MM.1S (cell line): Measurements from ENCODE around the gene SLC16A10.
"Not testable (repeated sequence)": the region's sequence is repeated elsewhere in the genome, so short reads cannot be mapped to it uniquely, and the experiment has no call there.

Source experiments
- DNase-seq: peaks from one replicate; pipeline ENCODE4 v3.0.0-alpha.2; 2015
- H2AFZ ChIP-seq: fragments of 300-600 bp; sonication (generic); 2 replicates; pipeline ENCODE4 v1.6.0; 2016; ENCODE audit warnings: antibody characterized with exemption, low read length
- H3F3A ChIP-seq: fragments of 300-600 bp; sonication (generic); 2 replicates; pipeline ENCODE4 v1.6.1; 2016; ENCODE audit warnings: mild to moderate bottlenecking, antibody characterized with exemption, low read length, moderate library complexity, mixed read lengths; ENCODE audit not compliant: insufficient read depth
- H3K27ac ChIP-seq: fragments of 300-600 bp; sonication (generic); 2 replicates; pipeline ENCODE4 v1.5.1; 2016; ENCODE audit warnings: mild to moderate bottlenecking, low read length
- H3K27me3 ChIP-seq: fragments of 300-600 bp; sonication (generic); replicated peaks from 2 replicates; pipeline ENCODE4 v1.6.0; 2016; ENCODE audit warnings: low read length; ENCODE audit not compliant: insufficient read depth
- H3K36me3 ChIP-seq: fragments of 300-600 bp; sonication (generic); replicated peaks from 2 replicates; pipeline ENCODE4 v1.6.1; 2016; ENCODE audit warnings: mild to moderate bottlenecking, low read length, mixed read lengths; ENCODE audit not compliant: insufficient read depth
- H3K4me1 ChIP-seq: fragments of 300-600 bp; sonication (generic); 2 replicates; pipeline ENCODE4 v1.6.1; 2016; ENCODE audit warnings: low read length, mixed read lengths
- H3K4me2 ChIP-seq: fragments of 300-600 bp; sonication (generic); 2 replicates; pipeline ENCODE4 v1.6.0; 2016; ENCODE audit warnings: low read depth, low read length
- H3K4me3 ChIP-seq: fragments of 300-600 bp; sonication (generic); 2 replicates; pipeline ENCODE4 v1.5.1; 2016; ENCODE audit warnings: low read length, mixed read lengths
- H3K79me2 ChIP-seq: fragments of 300-600 bp; sonication (generic); 2 replicates; pipeline ENCODE4 v1.6.1; 2016; ENCODE audit warnings: mixed run types, low read length, mixed read lengths
- H3K9ac ChIP-seq: fragments of 300-600 bp; sonication (generic); 2 replicates; pipeline ENCODE4 v1.6.1; 2016; ENCODE audit warnings: low read length, mixed read lengths
- H3K9me2 ChIP-seq: fragments of 300-600 bp; sonication (generic); replicated peaks from 2 replicates; pipeline ENCODE4 v1.6.1; 2016; ENCODE audit warnings: mild to moderate bottlenecking, low read length, mixed read lengths; ENCODE audit not compliant: insufficient read depth
- H3K9me3 ChIP-seq: fragments of 300-600 bp; sonication (generic); replicated peaks from 2 replicates; pipeline ENCODE4 v1.6.1; 2016; ENCODE audit warnings: mild to moderate bottlenecking, low read length, mixed read lengths; ENCODE audit not compliant: insufficient read depth
- H4K20me1 ChIP-seq: fragments of 300-600 bp; sonication (generic); 2 replicates; pipeline ENCODE4 v1.6.1; 2016; ENCODE audit warnings: mild to moderate bottlenecking, low read length, moderate library complexity, mixed read lengths; ENCODE audit not compliant: insufficient read depth
- EZH2 ChIP-seq: fragments of 300-600 bp; sonication (generic); optimal IDR thresholded peaks from 2 replicates; pipeline ENCODE3; 2017; ENCODE audit warnings: low read depth, mild to moderate bottlenecking, antibody characterized with exemption, low read length, mixed read lengths
- EZH2phosphoT487 ChIP-seq: fragments of 300-600 bp; sonication (generic); IDR thresholded peaks from 2 replicates; pipeline ENCODE4 v1.6.1; 2018; ENCODE audit warnings: antibody characterized with exemption, low read length
- TF ChIP-seq, protein P1 (sequence below): fragments of 300-600 bp; sonication (generic); IDR thresholded peaks from 2 replicates; pipeline ENCODE4 v1.5.1; 2016; ENCODE audit warnings: antibody characterized with exemption, low read length, mixed read lengths

Gene SLC16A10

GRCh38 chr6:111190637-111191036 is 103.3 kb downstream of the SLC16A10 start:
- DNase-seq: no peak
- Histone ChIP-seq H3K36me3 (no peaks in the 10 kb centered on the region), H4K20me1 (no peaks in the 10 kb centered on the region), H3K9ac (no peak overlapping the region), H3K4me2 (no peak overlapping the region), H3K4me3 (no peak overlapping the region), H3K9me3 (no peaks in the 10 kb centered on the region), H3K9me2 (no peaks in the 10 kb centered on the region), H3K4me1 (no peaks in the 10 kb centered on the region), H3K27ac (no peak overlapping the region), H2AFZ (no peak overlapping the region), H3K79me2 (no peaks in the 10 kb centered on the region), H3F3A (no peaks in the 10 kb centered on the region), H3K27me3 (no peaks in the 10 kb centered on the region)
- TF ChIP-seq EZH2phosphoT487 (no peak), EZH2 (no peak)
- TF ChIP-seq, protein P1, sequence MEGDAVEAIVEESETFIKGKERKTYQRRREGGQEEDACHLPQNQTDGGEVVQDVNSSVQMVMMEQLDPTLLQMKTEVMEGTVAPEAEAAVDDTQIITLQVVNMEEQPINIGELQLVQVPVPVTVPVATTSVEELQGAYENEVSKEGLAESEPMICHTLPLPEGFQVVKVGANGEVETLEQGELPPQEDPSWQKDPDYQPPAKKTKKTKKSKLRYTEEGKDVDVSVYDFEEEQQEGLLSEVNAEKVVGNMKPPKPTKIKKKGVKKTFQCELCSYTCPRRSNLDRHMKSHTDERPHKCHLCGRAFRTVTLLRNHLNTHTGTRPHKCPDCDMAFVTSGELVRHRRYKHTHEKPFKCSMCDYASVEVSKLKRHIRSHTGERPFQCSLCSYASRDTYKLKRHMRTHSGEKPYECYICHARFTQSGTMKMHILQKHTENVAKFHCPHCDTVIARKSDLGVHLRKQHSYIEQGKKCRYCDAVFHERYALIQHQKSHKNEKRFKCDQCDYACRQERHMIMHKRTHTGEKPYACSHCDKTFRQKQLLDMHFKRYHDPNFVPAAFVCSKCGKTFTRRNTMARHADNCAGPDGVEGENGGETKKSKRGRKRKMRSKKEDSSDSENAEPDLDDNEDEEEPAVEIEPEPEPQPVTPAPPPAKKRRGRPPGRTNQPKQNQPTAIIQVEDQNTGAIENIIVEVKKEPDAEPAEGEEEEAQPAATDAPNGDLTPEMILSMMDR: no peak

DNA sequence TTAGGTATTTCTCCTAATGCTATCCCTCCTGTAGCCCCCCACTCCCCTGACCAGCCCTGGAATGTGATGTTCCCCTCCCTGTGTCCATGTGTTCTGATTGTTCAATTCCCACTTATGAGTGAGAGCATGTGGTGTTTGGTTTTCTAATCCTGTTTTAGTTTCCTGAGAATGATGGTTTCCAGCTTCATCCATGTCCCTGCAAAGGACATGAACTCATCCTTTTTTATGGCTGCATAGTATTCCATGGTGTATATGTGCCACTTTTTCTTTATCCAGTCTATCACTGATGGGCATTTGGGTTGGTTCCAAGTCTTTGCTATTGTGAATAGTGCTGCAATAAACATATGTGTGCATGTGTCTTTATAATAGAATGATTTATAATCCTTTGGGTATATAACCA is 103.8 kb downstream of the SLC16A10 start:
- not testable (repeated sequence) for H3K27ac ChIP-seq, DNase-seq, H3K36me3 ChIP-seq, H3K9ac ChIP-seq, H3K4me1 ChIP-seq, H4K20me1 ChIP-seq, H2AFZ ChIP-seq, H3K4me3 ChIP-seq, H3K27me3 ChIP-seq, H3K79me2 ChIP-seq, H3K9me3 ChIP-seq, H3F3A ChIP-seq, H3K9me2 ChIP-seq, H3K4me2 ChIP-seq

DNA sequence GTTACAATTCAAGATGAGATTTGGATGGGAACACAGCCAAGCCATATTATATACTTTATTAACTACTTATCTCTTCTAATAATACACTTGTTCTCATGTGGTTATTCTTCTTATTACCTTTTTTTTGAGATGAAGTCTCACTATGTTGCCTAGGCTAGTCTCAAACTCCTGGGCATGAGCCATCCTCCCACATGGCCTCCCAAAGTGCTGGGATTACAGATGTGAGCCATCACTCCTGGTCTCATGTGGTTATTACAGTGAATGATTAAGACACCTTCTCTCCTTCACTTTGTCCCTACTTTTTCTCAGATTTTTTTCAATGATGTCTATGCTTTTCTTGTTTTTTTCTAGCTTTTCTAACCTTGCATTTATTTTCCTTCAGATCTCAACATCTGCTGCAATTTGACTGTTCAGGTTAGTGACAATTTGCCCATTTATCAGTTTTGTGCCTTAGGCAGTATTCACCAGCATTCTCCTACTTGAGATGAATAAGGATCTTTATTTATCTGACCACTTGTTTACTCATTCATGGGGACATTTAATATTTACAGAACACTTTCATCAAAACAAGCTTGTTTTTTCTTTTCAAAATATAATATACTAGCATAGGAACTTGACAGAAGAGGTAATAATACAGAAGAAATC is 105.7 kb downstream of the SLC16A10 start:
- no peaks in the 10 kb centered on the region for H4K20me1 ChIP-seq
- H3K9ac ChIP-seq: no peak overlapping the region
- TF ChIP-seq EZH2 (no peak), EZH2phosphoT487 (no peak)
- TF ChIP-seq, protein P1: no peak
- H3K27ac ChIP-seq: no peak overlapping the region
- H3K79me2 ChIP-seq: no peaks in the 10 kb centered on the region
- no peaks in the 10 kb centered on the region for H3K36me3 ChIP-seq
- DNase-seq: no peak
- H3K9me2 ChIP-seq: no peaks in the 10 kb centered on the region
- H3F3A ChIP-seq: no peaks in the 10 kb centered on the region
- no peaks in the 10 kb centered on the region for H3K27me3 ChIP-seq
- no peaks in the 10 kb centered on the region for H3K4me1 ChIP-seq
- no peaks in the 10 kb centered on the region for H3K9me3 ChIP-seq
- H2AFZ ChIP-seq: no peak overlapping the region
- no peak overlapping the region for H3K4me3 ChIP-seq
- H3K4me2 ChIP-seq: no peak overlapping the region

DNA sequence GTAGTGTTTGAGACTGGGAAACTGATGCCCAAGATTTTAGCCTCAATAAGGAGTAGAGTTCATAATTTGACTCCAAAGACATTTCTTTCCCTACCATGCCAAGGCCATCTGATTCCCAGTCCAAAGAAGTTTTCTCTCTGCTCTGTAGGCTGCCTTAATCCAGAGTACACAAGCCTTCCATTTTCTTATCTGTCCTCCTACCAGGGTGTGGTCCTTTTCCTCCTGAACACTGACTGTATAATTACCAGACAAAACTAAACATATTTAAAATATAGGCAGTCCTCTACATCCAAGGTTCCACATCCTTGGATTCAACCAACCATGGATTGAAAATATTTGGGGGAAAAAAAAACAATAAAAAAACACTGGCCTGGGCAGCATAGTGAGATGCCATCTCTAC is 108.4 kb downstream of the SLC16A10 start:
- H3K9ac ChIP-seq: no peak overlapping the region
- no peak overlapping the region for H3K27ac ChIP-seq
- no peaks in the 10 kb centered on the region for H3K36me3 ChIP-seq
- no peak overlapping the region for H3K4me2 ChIP-seq
- no peaks in the 10 kb centered on the region for H4K20me1 ChIP-seq
- no peaks in the 10 kb centered on the region for H3K4me1 ChIP-seq
- H3F3A ChIP-seq: no peaks in the 10 kb centered on the region
- no peak for DNase-seq
- H3K4me3 ChIP-seq: no peak overlapping the region
- no peaks in the 10 kb centered on the region for H3K27me3 ChIP-seq
- no peaks in the 10 kb centered on the region for H3K79me2 ChIP-seq
- H2AFZ ChIP-seq: no peak overlapping the region
- no peaks in the 10 kb centered on the region for H3K9me2 ChIP-seq
- no peaks in the 10 kb centered on the region for H3K9me3 ChIP-seq
- TF ChIP-seq EZH2 (no peak), EZH2phosphoT487 (no peak)
- TF ChIP-seq, protein P1: no peak
